CMK (cell line): Measurements from ENCODE around the gene CPLX1.
"Not testable (repeated sequence)": the region's sequence is repeated elsewhere in the genome, so short reads cannot be mapped to it uniquely, and the experiment has no call there.

Experiments used
- DNase-seq: peaks from one replicate; pipeline ENCODE4 v3.0.0-alpha.2; 2010; ENCODE audit warnings: low read depth

The CPLX1 gene

GRCh38 chr4:754221-755120, 71.5 kb downstream of the CPLX1 start:
- DNase-seq: no peak

DNA sequence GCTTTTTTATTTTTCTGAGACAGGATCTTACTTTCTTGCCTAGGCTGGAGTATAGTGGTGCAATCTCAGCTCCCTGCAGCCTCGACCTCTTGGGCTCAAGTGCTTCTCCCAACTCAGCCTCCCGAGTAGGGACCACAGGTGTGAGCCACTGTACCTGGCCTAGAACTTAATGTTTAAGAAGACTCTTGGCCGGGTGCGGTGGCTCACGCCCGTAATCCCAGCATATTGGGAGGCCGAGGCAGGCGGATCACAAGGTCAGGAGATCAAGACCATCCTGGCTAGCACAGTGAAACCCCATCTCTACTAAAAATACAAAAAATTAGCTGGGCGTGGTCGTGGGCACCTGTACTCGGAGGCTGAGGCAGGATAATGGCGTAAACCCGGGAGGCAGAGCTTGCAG, 72.7 kb downstream of the CPLX1 start:
- not testable (repeated sequence) for DNase-seq

DNA sequence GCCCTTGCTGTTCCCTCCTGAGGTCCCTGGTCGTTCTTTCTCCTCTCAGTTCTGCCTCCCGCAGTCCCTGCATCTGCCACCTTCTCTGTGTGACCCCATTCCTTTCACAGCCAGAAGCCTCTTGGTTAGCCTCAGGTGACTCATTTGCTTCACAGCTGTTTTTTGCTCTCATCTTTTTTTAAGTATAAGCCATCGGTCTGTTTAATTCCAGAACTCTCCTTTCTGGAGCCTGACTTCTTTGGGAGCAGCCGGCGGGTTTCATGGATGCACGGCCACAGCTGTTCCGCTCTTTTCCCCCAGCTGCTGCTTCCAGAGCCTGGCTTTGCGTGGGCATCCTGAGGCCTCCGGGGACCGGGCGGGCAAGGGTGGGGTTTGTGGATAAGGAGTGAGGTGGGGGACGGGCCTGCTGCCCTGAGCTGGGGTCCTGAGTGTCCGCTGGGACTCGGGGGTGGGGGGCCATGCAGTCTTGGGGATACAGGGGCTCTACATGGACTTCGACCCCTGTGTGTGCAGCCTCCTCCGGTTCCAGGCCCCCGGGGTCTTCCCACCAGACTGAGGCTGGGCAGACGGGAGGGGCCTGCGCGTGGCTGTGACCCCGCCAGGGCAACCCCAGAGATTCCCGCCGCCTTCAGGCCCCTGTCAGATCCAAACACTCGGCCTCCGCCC, 73.6 kb downstream of the CPLX1 start:
- no peak for DNase-seq

DNA sequence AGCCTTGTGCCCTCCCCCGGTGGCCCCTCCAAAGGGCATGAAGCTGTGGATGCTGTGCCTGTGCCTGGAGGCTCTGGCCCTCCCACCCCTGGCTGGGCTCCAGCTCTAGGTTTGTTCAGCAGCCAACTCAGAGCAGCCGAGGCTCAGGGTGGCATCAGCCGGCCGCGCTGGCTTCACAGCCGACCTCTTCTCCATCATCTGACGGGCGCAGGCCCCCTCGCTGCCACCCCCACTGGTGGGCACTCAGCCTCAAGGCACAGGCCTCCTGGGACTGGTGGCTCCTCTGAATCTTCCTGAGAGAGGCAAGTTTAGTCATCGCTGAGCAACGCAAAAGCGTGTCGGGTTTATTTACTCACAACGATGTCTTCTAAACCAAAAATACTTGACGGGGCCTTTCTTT, 74.3 kb downstream of the CPLX1 start:
- DNase-seq: no peak

DNA sequence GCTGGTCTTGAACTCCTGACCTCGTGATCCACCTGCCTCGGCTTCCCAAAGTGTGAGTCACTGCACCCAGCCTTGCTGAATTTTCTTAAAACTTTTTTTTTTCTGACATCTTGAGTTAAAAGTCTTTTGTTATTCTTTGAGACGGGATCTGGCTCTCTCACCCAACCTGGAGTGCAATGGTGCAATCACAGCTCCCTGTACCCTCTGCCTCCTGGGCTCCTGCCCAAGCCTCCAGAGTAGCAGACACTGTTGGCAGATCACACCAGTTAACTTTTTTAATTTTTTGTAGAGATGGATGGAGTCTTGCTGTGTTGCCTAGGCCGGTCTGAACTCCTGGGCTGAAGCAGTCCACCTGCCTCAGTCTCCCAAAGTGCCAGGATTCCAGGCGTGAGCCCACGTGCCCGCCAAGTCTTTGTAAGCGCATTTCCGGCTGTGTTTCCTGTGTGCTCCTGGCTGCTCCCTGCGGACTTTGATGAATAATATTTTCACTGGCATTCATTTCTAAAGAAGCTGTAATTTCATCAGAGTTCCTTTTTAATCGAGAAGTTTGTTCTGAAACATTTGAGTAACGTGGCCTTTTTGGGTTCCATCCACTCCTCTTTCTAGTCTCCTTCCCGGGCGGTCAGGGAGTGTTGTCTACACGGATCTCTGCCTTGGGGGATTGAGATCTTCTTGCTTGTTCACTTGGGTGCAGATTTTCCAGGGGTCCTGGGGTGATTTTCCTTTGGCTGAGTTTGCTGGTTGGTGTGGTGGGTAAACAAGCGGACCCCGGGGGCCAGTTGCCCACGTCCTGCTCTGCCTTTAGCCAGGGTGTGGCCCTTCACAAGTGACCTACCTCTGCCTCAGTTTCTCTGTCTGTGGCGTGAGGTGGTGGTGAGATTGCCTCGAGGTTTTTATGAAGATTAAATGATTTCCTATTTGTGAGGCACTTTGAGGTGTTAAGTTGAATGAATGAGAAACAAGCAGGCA, 75.9 kb downstream of the CPLX1 start:
- DNase-seq: no peak

DNA sequence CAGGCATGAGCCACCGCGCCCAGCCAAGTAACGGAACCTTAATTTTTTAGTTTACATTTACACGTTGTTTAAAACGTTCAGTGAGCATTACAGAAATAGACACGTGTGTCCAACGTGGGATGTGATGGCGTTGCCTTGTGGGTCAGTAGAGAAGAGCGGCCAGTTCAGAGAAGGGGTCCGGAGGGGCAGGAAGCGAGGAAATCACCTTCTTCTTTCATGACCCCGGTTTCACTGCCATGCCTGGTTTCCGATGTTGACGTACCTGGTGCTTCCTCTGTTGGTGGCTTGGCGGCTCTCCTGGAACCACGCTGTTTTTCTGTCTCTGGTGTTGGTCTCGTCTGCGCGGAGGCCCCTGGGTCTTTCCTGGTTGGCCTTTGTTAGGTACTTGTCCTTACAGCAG, 77.5 kb downstream of the CPLX1 start:
- no peak for DNase-seq

DNA sequence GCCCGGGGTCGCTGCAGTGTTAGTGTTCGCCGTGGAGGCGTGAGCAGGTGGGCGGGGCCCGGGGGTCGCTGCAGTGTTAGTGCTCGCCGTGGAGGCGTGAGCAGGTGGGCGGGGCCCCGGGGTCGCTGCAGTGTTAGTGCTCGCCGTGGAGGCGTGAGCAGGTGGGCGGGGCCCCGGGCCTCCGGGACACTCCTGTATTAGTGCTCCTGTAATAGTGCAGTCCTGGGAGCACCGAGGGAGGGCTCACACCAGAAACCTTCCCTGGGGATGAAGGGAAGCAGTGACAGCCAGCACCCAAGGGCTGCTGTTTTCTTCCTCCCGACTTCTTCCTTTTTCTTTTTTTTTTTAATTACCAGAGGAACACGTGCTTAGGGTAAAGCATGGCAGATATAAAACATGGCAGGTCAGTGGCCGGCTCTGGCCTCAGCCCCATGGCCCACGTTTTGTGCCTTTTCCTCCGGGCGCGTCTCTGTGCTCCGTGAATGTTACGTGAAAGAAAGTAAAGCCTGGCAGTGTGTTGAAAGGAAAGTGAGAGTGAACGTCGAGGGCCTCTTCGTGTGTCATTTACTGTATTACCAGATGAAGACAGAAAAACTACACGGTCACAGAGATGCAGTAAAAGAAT, 78.3 kb downstream of the CPLX1 start:
- no peak for DNase-seq

- no peak for DNase-seq
These were observed 81.6 kb downstream of the CPLX1 start for GRCh38 chr4:744212-744841.

- DNase-seq: no peak
These were observed 82.3 kb downstream of the CPLX1 start for GRCh38 chr4:743463-744211.

DNA sequence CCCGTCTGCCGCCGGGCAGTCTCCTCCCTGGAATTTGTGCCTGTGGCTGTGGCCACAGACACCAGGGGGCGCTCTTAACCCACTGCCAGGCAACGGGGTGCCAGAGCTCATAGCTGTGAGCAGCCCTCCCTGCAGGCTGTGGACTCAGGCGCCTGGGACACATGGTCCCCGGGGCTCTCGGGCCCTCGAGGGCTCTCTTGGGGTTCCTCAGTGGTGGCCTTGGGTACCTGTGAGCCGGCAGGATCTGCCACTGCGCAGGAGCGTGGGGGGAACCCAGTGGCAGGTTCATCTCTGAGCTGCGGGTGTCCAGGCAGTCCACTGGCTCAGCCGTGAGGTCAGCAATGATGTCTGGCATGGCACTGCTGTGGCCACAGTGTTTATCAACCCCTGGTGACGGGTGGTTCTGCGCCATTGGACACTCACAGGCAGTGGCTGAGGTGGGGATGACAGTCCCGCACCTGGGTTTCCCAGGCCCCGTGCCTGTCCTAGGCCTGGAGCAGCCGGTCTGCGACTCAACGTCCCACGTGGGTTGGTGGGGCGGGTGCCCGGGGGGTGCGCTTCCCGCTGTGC, 83.1 kb downstream of the CPLX1 start:
- no peak for DNase-seq

DNA sequence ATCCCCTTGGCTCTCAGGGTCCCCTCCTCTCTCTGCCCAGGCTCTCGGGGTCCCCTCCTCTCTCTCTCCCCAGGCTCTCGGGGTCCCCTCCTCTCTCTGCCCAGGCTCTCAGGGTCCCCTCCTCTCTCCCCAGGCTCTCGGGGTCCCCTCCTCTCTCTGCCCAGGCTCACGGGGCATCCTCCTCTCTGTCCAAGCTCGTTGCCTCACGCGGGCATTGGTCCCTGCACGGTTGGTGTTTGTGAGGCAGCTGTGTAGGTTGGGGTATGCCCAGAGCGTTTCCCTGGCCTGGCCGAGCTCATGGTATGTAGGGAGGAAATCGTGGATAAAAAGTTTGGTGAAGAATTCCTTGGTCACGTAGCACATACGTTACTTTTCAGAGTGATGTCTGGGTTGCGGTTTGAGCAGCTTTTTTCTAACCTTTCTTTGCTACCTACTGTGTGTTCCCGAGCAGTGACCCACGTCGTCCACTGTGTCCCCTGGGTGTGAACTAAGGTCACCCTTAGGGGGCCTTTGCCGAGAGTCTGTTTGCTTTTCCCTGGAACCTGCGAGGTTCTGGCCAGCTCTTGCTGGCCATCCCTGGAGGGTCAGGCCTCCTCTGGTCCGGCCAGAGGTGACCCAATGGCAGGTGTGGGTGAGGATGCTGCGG, 83.7 kb downstream of the CPLX1 start:
- no peak for DNase-seq

DNA sequence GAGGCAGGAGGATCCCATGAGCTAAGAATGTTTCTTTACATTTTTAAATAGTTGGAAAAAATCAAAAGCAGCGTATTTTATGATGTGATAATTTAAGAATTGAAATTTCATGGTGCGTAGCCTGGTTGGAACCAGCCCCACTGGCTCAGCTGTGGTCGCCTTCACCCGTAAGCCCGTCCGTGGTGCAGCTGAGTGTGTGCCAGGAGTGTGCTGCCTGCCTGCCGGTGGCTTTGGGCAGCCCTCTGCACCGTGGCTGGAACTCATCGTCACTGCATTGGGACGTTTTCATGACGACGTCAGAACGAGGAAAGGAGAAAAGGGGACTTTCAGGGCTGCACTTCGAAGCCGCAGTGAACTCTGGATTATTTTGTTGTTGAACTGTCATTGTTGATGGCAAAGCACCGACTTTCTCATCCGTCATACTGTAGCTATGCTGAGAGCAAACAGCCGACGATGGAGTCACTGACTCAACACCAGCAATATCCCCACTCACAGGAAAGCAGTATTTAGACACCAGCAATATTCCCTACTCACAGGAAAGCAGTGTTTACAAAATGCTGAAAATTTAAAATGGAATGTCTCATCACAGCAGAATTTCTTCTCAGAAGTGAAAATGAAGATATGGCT, 85.2 kb downstream of the CPLX1 start:
- no peak for DNase-seq

GRCh38 chr4:740011-740410, 85.9 kb downstream of the CPLX1 start:
- DNase-seq: no peak

DNA sequence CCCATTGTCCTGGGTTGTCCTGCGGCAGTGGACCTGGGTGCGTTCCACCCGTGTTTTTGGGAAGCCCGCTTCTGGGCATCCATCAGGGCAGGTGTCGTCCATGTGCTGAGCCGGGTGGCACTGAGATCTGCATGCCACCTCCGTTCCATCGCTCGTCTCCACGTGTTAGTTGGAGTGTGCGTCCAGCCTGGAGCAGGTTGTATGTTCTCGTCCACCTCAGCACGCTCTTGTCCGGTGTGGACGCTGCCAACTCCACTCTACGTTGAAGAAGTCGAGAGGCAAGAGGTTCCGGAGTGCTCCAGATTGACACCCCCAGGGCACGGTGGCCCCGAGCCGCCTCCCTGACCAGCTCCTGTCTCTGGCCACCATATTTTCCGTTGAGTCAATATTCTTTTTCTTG, 86.4 kb downstream of the CPLX1 start:
- DNase-seq: no peak

- no peak for DNase-seq
These were observed 87.1 kb downstream of the CPLX1 start for GRCh38 chr4:738781-739280.

DNA sequence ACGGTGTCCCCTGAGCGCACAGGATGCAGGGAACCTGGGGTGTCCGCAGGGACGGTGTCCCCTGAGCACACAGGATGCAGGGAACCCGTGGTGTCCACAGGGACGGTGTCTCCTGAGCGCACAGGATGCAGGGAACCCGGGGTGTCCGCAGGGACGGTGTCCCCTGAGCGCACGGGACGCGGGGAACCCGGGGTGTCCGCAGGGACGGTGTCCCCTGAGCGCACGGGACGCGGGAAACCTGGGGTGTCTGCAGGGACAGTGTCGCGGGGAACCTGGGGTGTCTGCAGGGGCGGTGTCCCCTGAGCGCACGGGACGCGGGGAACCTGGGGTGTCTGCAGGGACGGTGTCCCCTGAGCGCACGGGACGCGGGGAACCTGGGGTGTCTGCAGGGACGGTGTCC, 89.4 kb downstream of the CPLX1 start:
- not testable (repeated sequence) for DNase-seq

GRCh38 chr4:735583-735982, 90.3 kb downstream of the CPLX1 start:
- DNase-seq: no peak
